HG02870 (cell line): ENCODE results near the gene CEP72.

Experiments
- ATAC-seq: cut with Tn5 transposase; IDR thresholded peaks from one replicate; pipeline ENCODE4 v1.9.1; 2021; ENCODE audit warnings: mild to moderate bottlenecking, moderate library complexity; ENCODE audit not compliant: unreplicated experiment

The CEP72 gene

GRCh38 chr5:652023-652515 lies 39.9 kb downstream of the CEP72 start:
- ATAC-seq = no peak

DNA sequence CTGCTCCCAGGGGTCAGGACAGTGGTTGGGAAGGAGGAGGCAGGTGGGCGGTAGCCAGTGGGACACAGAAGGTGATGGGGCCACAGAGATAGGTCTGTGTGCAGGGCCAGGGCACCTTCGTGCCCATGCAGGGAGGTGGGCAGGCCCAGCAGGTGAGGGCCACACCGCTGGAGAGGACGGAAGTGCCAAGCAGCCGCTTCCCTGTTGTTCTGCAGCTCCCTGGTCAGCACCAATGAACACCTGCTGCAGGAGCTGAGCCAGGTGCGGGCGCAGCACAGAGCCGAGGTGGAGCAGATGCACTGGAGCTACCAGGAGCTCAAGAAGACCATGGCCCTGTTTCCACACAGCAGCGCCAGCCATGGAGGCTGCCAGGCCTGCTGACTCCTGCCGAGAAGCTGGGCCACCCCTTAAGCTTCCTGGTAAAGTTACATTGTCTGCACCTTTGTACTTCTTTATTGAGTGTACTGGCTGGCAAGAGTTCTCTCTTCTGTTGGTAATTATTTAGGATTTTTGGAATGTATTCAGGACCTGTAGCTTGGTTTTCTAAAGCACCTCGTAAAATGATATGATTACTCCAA lies 40.7 kb downstream of the CEP72 start:
- no peak for ATAC-seq

DNA sequence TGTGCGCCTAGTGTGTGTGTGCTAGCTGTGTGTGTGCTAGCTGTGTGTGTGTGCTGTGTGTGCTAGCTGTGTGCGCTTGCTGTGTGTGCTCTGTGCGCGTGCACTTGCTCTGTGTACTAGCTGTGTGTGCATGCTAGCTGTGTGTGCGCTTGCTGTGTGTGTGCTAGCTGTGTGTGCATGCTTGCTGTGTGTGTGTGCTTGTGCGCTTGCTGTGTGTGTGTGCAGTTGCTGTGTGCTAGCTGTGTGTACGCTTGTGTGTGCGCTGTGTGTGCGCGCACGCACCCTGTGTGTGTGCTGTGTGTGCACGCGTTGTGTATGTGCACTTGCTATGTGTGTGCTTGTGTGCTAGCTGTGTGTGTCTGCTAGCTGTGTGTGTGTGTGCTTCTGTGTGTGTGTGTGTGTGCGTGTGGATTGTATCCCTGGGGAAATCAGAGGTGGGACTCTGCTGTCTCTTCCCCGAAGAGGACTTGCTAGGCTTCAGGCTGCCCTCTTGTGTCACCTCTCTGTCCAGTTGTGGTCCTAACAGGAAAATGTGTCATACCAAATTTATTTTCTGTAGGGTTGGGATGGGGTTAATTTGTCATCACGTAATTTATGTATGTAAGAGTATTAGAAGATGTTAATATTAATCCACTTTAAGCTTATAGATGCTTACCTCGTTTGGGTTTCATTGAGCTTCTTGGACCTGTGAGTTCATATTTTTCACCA lies 42.1 kb downstream of the CEP72 start:
- no peak for ATAC-seq

- no peak for ATAC-seq
Observed at GRCh38 chr5:655406-655805, 43.3 kb downstream of the CEP72 start.

DNA sequence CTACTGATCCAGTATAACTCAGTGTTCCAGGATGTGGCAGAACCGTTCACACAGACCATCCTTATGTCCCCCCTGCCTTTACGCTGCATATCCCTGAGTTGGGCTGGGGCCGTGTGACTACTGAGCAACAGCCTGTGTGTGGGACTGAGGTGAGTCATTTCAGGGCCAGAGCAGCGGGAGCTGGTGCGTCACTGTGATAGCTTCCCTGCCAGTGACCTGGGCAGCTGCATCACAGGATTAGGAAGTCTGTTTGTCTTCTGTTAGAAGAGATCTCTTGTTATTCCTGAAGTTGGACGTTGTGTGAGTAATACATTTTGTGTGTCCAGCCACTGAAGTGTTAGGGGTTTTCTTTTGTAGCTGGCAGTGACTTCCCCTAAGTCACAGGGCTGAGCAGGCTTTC lies 45.4 kb downstream of the CEP72 start:
- no peak for ATAC-seq

- ATAC-seq = no peak
Observed at GRCh38 chr5:658103-658502, 46.0 kb downstream of the CEP72 start.

DNA sequence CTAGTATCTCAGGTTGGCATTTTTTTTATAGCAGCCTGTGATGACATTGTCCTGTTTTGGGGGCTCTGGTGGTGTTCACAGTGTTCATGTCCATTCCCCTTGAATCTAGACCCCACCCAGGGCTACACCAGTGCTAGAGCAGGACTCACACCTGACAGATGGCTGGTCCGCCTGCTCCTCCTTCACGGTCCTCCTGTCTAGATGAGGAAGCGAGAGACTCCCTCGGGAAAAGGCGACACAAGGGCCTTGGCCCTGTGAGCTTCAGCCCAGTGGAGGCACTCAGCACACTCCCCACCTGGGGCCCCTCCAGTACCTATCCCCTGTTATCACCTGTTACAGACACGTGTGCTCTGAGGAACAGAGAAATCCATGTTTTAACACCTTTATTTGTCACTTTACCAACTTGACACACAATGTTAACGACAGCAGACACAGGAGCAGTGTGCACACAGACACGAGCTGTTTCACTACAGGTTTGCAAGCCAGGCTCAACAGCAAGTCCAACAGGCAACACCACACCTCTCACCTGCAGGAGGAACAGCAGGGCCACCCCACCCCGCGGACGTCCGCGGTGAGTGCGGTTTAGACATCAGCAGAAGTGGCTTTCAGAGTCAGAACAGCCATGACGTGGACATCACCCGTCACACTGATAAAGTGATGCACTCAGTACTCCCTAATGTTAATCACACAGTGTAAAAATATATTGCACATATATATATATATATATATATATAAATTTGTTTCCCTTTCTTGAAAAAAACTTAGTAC lies 47.5 kb downstream of the CEP72 start:
- no peak for ATAC-seq

GRCh38 chr5:660491-661030 lies 48.4 kb downstream of the CEP72 start:
- ATAC-seq = no peak

GRCh38 chr5:661891-662750 lies 50.0 kb downstream of the CEP72 start:
- no peak for ATAC-seq

DNA sequence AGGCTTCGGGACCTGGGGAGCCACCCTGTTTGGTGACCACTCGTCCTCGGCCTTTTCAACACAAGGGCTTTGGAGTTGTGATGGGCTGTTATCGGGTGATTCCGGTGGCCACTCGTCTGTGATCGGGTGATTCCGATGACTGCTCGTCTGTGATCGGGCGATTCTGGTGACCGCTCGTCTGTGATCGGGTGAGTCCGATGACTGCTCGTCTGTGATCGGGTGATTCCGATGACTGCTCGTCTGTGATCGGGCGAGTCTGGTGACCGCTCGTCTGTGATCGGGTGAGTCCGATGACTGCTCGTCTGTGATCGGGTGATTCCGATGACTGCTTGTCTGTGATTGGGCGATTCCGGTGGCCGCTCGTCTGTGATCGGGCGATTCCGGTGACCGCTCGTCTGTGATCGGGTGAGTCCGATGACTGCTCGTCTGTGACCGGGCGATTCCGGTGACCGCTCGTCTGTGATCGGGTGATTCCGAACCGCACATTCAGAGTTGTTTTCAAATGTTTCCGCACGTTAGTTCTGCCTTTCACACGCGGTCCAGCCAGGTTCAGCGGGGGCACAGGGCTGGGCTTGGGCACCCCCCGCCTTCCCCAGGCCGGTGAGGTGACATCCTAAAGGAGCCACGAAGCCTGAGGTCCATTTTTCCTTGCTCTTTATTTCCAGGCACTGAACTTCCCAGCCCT lies 50.8 kb downstream of the CEP72 start:
- ATAC-seq = no peak

DNA sequence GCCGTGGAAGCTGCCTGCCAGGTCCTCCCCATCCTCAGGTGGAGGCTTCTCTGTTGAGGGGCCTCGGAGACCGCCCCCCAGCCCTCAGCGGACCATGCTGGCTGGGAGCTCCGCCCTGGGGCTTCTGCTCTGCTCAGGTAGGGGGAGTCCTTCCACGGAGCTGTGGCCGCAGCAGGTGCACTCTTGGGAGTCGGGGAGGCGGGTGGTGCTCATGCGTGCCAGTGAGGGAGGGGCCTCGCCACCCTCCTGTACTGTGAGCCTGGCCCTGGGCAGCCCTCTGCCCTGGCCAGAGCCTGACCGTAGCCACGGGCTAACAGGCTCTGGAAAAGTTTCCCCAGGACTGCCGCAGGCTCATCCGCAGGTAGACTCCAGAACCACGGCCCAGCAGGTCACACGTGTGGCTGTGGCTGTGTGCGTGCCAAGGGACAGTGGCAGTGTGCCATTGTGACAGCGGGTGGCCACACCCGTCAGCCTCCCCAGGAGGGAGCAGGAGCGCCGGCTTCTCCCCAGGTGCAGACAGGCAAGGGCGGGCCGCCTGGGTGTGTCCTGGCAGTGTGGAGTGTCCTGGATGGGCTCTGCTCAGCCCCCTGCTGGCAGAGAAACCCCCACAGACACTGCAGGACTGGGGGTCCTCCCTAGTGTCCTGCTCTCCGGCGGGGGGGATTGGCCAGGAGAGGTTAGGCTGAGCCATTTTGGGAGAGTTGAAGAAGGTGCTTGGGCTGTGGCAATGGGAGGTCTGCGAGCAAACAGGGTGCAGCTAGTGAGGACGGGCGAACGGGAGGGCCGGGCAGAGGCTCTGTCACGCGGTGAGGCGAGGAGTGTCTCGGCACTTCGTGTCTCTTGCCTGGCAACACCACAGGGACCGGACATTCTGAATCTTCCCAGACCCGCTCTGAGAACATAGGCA lies 51.5 kb downstream of the CEP72 start:
- ATAC-seq = no peak

- ATAC-seq = no peak
Observed at GRCh38 chr5:664343-664993, 52.3 kb downstream of the CEP72 start.

DNA sequence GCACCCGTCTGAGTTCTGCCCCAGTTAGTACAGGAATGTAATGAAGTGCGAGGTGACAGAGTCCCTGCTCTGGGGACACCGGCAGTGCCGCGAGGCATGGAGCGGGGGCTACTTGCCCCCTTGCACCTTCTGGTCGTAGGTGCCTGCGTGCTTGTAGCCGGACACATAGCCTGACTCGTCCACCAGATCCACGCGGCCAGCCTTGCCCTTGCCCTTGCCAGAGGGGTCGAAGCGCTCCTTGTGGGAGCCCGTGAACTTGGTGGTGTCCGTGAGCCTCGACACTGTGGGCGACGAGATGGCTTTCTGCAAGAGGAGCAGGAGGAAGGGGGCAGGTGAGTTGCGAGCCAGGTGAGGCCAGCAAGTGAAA lies 52.8 kb downstream of the CEP72 start:
- no peak for ATAC-seq

GRCh38 chr5:665541-665955 lies 53.4 kb downstream of the CEP72 start:
- ATAC-seq = no peak

GRCh38 chr5:665956-666711 lies 54.0 kb downstream of the CEP72 start:
- no peak for ATAC-seq

GRCh38 chr5:666816-667498 lies 54.8 kb downstream of the CEP72 start:
- no peak for ATAC-seq

- no peak for ATAC-seq
Observed at GRCh38 chr5:668283-668995, 56.3 kb downstream of the CEP72 start.
